Stimulated activated CD4-positive, alpha-beta T cell treated with anti-CD3 and anti-CD28 coated beads, Interleukin-15, amount 100 ng/mL, for 1 hour (primary cell): Measurements from ENCODE around the gene BTNL8.
"Not testable (repeated sequence)": the region's sequence is repeated elsewhere in the genome, so short reads cannot be mapped to it uniquely, and the experiment has no call there.

Experiments
- DNase-seq, 2 donors: peaks; one replicate each; pipeline ENCODE4 v3.0.0-alpha.2; 2020; ENCODE audit warnings: low read depth in 1 of 2, low spot score in 1 of 2

The BTNL8 gene

DNA sequence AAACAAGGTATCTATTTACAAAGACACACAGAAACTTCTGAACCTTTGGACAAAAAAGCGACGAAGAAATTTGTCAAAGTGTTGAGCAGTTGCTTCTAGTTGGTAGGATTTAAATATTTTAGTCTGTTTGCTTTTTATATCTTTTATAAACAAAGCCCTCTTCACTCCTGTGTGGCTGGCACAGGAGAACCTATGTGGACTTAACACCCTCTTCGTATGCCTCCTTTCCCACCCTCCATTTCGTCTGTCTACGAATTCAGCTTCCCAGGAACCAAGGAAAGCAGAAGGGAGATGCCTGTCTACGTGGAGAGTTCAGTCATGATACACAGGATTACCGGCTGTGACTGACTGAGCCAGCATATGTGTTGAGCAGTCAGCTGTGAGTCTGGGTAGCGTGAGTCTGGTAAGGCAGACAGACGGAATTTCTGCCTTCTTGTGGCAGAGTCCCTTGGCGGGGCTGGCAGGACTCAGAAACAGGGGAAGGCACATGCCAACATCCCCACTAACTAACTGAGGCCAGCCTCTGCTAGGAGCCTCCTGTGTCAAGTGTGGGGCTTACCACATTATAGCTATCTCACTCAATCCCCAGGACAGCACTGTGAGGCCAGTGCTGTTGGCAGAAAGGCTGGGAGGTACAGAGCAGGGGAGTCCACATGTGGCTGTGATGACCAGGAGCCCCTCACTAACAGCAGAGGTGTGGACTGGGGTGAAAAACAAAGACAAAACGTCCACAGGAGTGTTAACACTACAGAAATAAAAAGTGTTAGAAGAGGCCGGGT, 24.0 kb upstream of the BTNL8 start:
- DNase-seq, result no peak

GRCh38 chr5:180875860-180876426, 23.0 kb upstream of the BTNL8 start:
- no peak for DNase-seq

GRCh38 chr5:180885845-180886529, 13.0 kb upstream of the BTNL8 start:
- not testable (repeated sequence) for DNase-seq

DNA sequence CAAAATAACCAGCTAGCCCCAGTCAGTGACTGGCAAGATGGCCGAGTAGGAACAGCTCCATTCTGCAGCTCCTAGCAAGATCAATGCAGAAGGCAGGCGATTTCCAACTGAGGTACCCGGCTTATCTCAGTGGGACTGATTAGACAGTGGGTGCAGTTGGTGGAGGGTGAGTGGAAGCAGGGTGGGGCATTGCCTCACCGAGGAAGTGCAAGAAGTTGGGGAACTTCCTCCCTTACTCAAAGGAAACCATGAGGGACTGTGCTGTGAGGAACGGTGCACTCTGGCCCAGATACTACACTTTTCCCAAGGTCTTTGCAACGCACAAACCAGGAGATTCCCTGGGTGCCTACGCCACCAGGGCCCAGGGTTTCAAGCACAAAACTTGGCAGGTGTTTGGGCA, 9.6 kb upstream of the BTNL8 start:
- DNase-seq, result no peak

DNA sequence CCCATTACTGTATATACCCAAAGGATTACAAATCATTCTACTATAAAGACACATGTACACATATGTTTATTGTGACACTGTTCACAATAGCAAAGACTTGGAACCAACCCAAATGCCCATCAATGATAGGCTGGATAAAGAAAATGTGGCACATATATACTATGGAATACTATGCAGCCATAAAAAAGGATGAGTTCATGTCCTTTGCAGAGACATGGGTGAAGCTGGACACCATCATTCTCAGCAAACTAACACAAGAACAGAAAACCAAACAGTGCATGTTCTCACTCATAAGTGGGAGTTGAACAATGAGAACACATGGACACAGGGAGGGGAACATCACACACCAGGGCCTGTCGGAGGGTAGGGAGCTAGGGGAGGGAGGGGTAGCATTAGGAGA, 3.6 kb upstream of the BTNL8 start:
- DNase-seq, result not testable (repeated sequence)

DNA sequence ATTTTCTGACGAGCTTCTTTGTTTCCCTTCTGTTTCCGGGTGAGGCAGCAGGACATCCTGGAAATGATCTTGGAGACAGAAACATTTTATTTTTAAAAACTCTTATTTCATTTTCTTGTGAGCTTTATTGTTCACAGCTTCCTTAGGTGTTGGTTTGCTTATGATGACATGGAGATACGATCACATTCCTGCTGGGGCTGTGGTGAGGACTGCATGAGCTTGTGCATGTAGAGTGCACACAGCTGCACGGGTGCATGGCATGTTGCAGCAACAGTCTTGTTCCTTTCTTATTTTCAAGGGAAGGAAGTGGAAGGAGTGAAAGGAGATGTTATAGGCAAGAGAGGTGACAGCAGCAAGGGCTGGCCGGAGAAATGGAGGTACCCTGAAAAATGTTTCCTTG, 1.2 kb downstream of the BTNL8 start:
- no peak for DNase-seq

DNA sequence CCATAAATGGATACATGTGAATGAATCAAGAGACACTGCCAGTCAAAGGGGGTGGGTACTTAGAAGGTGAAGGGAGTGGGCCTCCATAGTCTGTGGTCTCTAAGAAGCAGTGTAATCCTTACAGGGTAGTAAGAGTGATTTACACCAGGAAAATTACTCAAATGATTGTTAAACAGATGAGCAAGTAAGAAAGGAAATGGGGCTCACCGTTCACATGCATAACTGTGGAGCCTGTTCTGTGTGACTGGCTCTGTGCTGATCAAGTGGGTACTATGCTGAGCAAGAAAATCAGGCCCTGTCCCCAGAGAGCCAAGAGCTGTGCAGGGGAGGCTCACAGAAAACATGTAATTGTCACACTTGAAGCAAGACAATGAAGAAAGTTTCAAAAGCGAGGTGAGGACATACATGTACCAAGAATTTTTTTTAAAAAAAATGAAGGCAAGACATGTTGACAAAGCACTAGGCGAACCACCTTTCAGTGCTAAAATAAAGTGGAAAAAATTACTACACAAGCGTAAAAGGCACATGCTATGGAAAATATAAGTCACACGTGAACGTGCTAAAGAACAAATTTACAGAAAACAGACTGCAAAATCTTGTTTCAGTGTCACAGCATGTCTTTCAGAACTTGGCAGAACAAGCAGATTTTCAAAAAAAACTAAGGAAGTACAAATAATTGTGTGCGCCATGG, 2.5 kb downstream of the BTNL8 start:
- DNase-seq, result no peak

DNA sequence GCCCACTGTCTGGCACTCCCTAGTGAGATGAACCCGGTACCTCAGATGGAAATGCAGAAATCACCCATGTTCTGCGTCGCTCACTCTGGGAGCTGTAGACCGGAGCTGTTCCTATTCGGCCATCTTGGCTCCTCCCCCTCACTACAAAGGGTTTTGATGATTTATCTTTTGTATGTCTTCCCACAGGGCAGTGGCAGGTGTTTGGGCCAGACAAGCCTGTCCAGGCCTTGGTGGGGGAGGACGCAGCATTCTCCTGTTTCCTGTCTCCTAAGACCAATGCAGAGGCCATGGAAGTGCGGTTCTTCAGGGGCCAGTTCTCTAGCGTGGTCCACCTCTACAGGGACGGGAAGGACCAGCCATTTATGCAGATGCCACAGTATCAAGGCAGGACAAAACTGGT, 9.4 kb downstream of the BTNL8 start:
- DNase-seq, result no peak

DNA sequence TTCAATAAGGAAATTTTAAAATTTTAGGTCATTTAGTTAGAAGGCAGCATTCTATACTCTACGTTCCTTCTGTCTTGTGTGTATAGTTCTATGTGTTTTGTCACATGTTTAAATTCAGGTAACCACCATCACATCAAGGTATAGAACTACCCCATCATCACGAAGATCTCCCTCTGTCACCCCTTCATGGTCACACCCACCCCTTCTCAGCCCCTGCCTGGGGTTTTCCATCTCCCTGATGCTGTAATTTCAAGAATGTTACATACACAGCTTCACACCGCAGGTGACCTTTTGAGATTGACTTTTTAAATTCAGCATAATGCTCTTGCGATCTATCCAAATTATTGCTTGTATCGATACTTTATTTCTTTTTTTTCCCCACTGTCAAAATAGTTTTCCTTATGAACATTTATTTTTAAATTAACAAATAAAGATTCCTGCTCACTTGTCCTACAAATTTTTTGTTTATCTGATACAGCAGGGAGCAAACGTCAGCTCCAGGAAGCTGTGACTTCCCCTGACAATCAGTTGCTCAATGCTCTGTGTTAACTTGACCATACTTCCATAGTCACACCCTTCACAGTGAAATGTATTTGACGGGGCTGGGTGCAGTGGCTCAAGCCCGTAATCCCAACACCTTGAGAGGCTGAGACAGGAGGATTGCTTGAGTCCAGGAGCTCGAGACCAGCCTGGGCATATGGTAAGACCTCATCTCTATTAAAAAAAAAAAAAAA, 10.2 kb downstream of the BTNL8 start:
- DNase-seq, result no peak

DNA sequence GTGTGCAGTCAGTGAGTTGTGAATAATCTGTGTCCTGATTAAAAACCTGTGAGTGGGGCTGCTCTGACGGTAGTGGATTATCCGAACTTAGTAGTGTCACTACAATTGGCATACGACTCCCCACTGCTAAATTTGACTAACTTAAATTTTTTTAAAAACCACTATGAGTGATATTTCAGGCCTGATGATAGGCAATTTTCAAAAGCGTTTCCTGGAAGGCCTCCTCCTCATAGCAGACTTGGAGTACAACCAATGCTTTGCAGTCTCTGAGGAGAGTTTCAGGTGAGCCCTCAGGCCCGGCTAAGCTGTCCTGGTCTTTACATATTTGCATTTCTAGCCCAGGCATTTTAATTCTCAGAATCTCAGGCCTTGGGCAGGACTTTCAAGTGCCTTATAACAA, 10.8 kb downstream of the BTNL8 start:
- DNase-seq, result no peak

DNA sequence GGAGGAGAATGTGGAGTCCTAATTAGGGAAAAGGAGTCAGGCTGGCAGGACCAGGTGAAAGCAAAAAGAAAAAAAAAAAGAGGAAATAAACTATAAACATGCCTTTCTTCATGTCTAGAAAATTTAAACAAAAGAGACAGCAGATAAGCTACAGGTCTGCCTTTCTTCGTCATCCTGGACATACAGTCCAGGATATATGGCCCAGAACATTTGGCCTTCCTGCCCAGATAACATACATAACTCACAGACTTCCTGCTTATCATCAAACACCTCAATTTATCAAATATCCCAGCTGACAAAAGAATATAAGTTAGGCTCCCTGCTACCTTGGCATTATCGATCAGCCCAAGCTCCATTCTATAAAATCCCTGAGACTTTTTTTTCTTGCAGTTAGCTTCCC, 11.2 kb downstream of the BTNL8 start:
- DNase-seq, result no peak

DNA sequence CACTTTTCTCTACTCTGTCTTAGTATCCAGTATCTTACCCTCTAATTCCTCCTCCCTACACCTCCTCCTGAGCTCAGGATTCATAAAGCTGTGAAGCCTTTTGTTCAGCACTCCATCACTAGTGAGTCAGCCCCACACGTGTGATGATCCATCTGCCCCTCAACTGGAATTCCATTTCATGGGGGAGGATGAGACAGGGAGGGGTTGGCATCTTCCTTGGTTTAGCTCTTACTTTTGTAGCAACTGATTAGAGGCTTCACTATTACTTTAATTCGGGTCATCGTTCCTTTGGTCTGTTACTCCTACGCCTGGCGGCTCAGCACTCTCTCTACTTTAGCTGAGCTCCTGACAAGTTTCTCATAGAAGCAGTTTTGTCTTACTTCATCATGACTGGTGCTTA, 11.8 kb downstream of the BTNL8 start:
- no peak for DNase-seq

DNA sequence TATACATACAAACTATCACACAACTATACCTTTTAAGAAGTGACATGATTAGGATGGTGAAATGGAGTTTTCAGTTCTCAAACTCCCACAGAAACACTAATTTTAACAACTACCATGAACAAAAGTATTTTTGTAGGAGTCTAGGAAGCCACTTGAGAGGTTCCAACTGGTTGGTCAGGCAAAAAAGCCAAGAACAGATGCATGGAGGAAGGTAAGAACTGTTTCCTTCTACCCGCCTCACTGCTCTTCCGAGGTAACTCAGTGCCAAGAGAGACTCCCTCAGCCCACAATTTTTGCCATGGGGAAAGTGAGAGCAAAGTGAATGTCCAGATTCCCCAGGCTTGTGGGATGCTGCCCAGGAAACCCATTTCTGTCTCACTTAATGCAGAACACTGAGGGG, 15.7 kb downstream of the BTNL8 start:
- no peak for DNase-seq

DNA sequence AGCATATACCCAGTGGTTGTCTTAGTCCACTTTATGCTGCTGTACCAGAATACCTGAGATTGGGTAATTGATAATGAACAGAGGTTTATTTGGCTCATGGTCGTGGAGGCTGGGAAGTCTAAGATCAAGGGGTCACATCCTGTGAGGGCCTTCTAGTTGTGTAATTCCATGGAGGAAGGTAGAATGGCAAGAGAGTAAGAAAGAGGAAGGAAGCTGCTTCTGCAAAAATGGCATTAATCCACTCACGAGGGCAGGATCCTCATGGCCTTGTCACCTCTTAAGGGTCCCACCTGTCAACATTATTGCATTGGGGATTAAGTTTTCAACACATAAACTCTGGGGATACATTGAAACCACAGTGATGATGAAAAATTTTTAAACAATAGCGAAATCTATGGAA, 17.0 kb downstream of the BTNL8 start:
- no peak for DNase-seq

GRCh38 chr5:180918380-180918779, 19.4 kb downstream of the BTNL8 start:
- no peak for DNase-seq

- DNase-seq, result no peak
Measured at GRCh38 chr5:180920710-180921109, 21.8 kb downstream of the BTNL8 start.

GRCh38 chr5:180922932-180923331, 24.0 kb downstream of the BTNL8 start:
- DNase-seq, result no peak

GRCh38 chr5:180932660-180933059, 33.7 kb downstream of the BTNL8 start:
- DNase-seq, result no peak

GRCh38 chr5:180935203-180935602, 36.2 kb downstream of the BTNL8 start:
- DNase-seq, result no peak

GRCh38 chr5:180938294-180938693, 39.3 kb downstream of the BTNL8 start:
- no peak for DNase-seq

DNA sequence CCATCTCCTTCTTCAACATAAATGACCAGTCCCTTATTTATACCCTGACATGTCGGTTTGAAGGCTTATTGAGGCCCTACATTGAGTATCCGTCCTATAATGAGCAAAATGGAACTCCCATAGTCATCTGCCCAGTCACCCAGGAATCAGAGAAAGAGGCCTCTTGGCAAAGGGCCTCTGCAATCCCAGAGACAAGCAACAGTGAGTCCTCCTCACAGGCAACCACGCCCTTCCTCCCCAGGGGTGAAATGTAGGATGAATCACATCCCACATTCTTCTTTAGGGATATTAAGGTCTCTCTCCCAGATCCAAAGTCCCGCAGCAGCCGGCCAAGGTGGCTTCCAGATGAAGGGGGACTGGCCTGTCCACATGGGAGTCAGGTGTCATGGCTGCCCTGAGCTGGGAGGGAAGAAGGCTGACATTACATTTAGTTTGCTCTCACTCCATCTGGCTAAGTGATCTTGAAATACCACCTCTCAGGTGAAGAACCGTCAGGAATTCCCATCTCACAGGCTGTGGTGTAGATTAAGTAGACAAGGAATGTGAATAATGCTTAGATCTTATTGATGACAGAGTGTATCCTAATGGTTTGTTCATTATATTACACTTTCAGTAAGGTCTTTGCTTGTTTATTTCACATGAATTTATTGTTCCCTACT, 51.5 kb downstream of the BTNL8 start:
- no peak for DNase-seq
